H9 (cell line): ENCODE measurements around the gene INPP4A. TPM values are rescaled to one million over a fixed set of nuclear protein-coding genes. Genes with fewer than 3 reads are reported as not detected.

Experiments
- DNase-seq: peaks from one replicate; pipeline ENCODE4 v3.0.0-alpha.2; 2017
- H2AFZ ChIP-seq: one replicate; pipeline ENCODE4 v1.6.1; 2013; ENCODE audit warnings: mild to moderate bottlenecking, low read length, control low read depth, moderate library complexity
- H2AK5ac ChIP-seq: 2 replicates; pipeline ENCODE4 v1.6.1; 2013; ENCODE audit warnings: low read length, control low read depth, mixed read lengths; ENCODE audit not compliant: insufficient read length
- H2BK120ac ChIP-seq: one replicate; pipeline ENCODE4 v1.6.1; 2013; ENCODE audit warnings: low read depth, mild to moderate bottlenecking, low read length, control low read depth, inconsistent platforms; ENCODE audit not compliant: poor library complexity, severe bottlenecking
- H2BK12ac ChIP-seq: 2 replicates; pipeline ENCODE4 v1.6.1; 2013; ENCODE audit warnings: low read length, control low read depth, mixed read lengths, low read depth; ENCODE audit not compliant: insufficient read length
- H2BK15ac ChIP-seq: 2 replicates; pipeline ENCODE4 v1.6.1; 2013; ENCODE audit warnings: low read depth, low read length, control low read depth
- H2BK20ac ChIP-seq: one replicate; pipeline ENCODE4 v1.6.1; 2013; ENCODE audit warnings: low read depth, mild to moderate bottlenecking, low read length, control low read depth, inconsistent platforms; ENCODE audit not compliant: poor library complexity, severe bottlenecking
- H2BK5ac ChIP-seq: 2 replicates; pipeline ENCODE4 v1.6.1; 2013; ENCODE audit warnings: low read length, control low read depth, mixed read lengths; ENCODE audit not compliant: insufficient read length
- H3K14ac ChIP-seq: 2 replicates; pipeline ENCODE4 v1.6.1; 2013; ENCODE audit warnings: low read length, control low read depth; ENCODE audit not compliant: insufficient read depth
- H3K18ac ChIP-seq: 2 replicates; pipeline ENCODE4 v1.6.1; 2013; ENCODE audit warnings: low read depth, mild to moderate bottlenecking, mixed read lengths, low read length, control low read depth; ENCODE audit not compliant: insufficient read length
- H3K23ac ChIP-seq: 2 replicates; pipeline ENCODE4 v1.6.1; 2013; ENCODE audit warnings: low read length, control low read depth, mixed read lengths, low read depth; ENCODE audit not compliant: insufficient read length
- H3K23me2 ChIP-seq: 2 replicates; pipeline ENCODE4 v1.6.1; 2013; ENCODE audit warnings: low read depth, mild to moderate bottlenecking, mixed read lengths, low read length, control low read depth; ENCODE audit not compliant: insufficient read length, poor library complexity, severe bottlenecking
- H3K27ac ChIP-seq: 2 replicates; pipeline ENCODE4 v1.5.1; 2013; ENCODE audit warnings: low read length, control low read depth, mixed read lengths, low read depth; ENCODE audit not compliant: insufficient read length
- H3K27me3 ChIP-seq: 2 replicates; pipeline ENCODE4 v1.6.1; 2013; ENCODE audit warnings: low read length, control low read depth, inconsistent platforms; ENCODE audit not compliant: insufficient read depth
- H3K4ac ChIP-seq: 2 replicates; pipeline ENCODE4 v1.6.1; 2013; ENCODE audit warnings: low read depth, mild to moderate bottlenecking, control low read depth, inconsistent platforms, low read length, moderate library complexity
- H3K4me1 ChIP-seq: 2 replicates; pipeline ENCODE4 v1.6.1; 2013; ENCODE audit warnings: low read length, control low read depth, inconsistent platforms; ENCODE audit not compliant: insufficient read depth
- H3K4me2 ChIP-seq: 2 replicates; pipeline ENCODE4 v1.6.1; 2013; ENCODE audit warnings: low read length, control low read depth, mixed read lengths; ENCODE audit not compliant: insufficient read length, insufficient read depth
- H3K56ac ChIP-seq: 2 replicates; pipeline ENCODE4 v1.6.1; 2013; ENCODE audit warnings: low read depth, mild to moderate bottlenecking, mixed read lengths, low read length, control low read depth; ENCODE audit not compliant: insufficient read length
- H3K79me1 ChIP-seq: 2 replicates; pipeline ENCODE4 v1.6.1; 2013; ENCODE audit warnings: low read depth, mild to moderate bottlenecking, moderate library complexity, low read length, control low read depth, inconsistent platforms; ENCODE audit not compliant: insufficient read depth, poor library complexity, severe bottlenecking
- H3K79me2 ChIP-seq: 2 replicates; pipeline ENCODE4 v1.6.1; 2013; ENCODE audit warnings: low read length, control low read depth, inconsistent platforms; ENCODE audit not compliant: insufficient read depth
- H3K9ac ChIP-seq: 2 replicates; pipeline ENCODE4 v1.6.1; 2013; ENCODE audit warnings: low read length, control low read depth, mixed read lengths; ENCODE audit not compliant: insufficient read length; ENCODE audit errors: extremely low read depth
- H3K9me3 ChIP-seq: one replicate; pipeline ENCODE4 v1.6.1; 2013; ENCODE audit warnings: low read depth, low read length, inconsistent platforms; ENCODE audit not compliant: control insufficient read depth
- H3T11ph ChIP-seq: one replicate; pipeline ENCODE4 v1.6.1; 2013; ENCODE audit warnings: mild to moderate bottlenecking, low read length, control low read depth, inconsistent platforms
- H4K20me1 ChIP-seq: one replicate; pipeline ENCODE4 v1.6.1; 2013; ENCODE audit not compliant: control insufficient read depth, insufficient read length, insufficient read depth
- H4K5ac ChIP-seq: 2 replicates; pipeline ENCODE4 v1.6.1; 2013; ENCODE audit warnings: low read depth, mild to moderate bottlenecking, mixed read lengths, low read length, control low read depth; ENCODE audit not compliant: insufficient read length
- H4K8ac ChIP-seq: replicated peaks from 2 replicates; pipeline ENCODE4 v1.6.1; 2013; ENCODE audit warnings: low read length, control low read depth, mixed read lengths, low read depth; ENCODE audit not compliant: insufficient read length
- H4K91ac ChIP-seq: 2 replicates; pipeline ENCODE4 v1.6.1; 2013; ENCODE audit warnings: low read depth, mild to moderate bottlenecking, moderate library complexity, mixed read lengths, low read length, control low read depth; ENCODE audit not compliant: insufficient read length
- H3K27ac Mint-ChIP-seq, 3 experiments: 2 replicates in 2 of 3; 3 replicates in 1 of 3; pipeline ENCODE4 v1.8.0; 2020 to 2021; ENCODE audit warnings: mixed read lengths in 3 of 3, mild to moderate bottlenecking in 1 of 3, moderate library complexity in 1 of 3
- H3K27me3 Mint-ChIP-seq: 2 replicates; pipeline ENCODE4 v1.8.0; 2021; ENCODE audit warnings: low read depth, mild to moderate bottlenecking, moderate library complexity, mixed read lengths
- H3K36me3 Mint-ChIP-seq, 3 experiments: 2 replicates in 2 of 3; 3 replicates in 1 of 3; pipeline ENCODE4 v1.8.0; 2020 to 2021; ENCODE audit warnings: low read depth in 3 of 3, mixed read lengths in 3 of 3; ENCODE audit not compliant: insufficient read depth in 1 of 3
- H3K4me1 Mint-ChIP-seq, 2 experiments: 2 replicates each; pipeline ENCODE4 v1.8.0; 2020; ENCODE audit warnings: mixed read lengths in 2 of 2
- H3K4me3 Mint-ChIP-seq, 2 experiments: 2 replicates in 1 of 2; 3 replicates in 1 of 2; pipeline ENCODE4 v1.8.0; 2020 to 2021; ENCODE audit warnings: mild to moderate bottlenecking in 2 of 2, mixed read lengths in 2 of 2, moderate library complexity in 1 of 2
- H3K9me3 Mint-ChIP-seq, 2 experiments: 2 replicates in 1 of 2; 3 replicates in 1 of 2; pipeline ENCODE4 v1.8.0; 2020; ENCODE audit warnings: mild to moderate bottlenecking in 2 of 2, mixed read lengths in 2 of 2, moderate library complexity in 1 of 2
- CTCF ChIP-seq: fragments of 200-600 bp; sonication (generic); conservative IDR thresholded peaks from 3 replicates; pipeline ENCODE4 v1.8.0; 2021; ENCODE audit warnings: antibody characterized with exemption, mild to moderate bottlenecking
- WGBS: extraction: QIAGEN DNeasy Blood & Tissue Kit; methylation state at CpG from one replicate; pipeline ENCODE4 v1.1.7; 2013; ENCODE audit warnings: missing lambda C conversion rate, low lambda C conversion rate, mixed read lengths; ENCODE audit not compliant: insufficient read length; ENCODE audit errors: extremely low coverage; 5-methylcytosine and 5-hydroxymethylcytosine counted together
- total RNA-seq: library from RNA; stranded (reverse); gene quantifications from 2 replicates; pipeline ENCODE4 v1.2.1, GENCODE V29; 2021

The INPP4A gene
- total RNA-seq, 1 experiment from 2014 or later = 55.2 TPM

GRCh38 chr2:98634406-98635092, 189.9 kb downstream of the INPP4A start:
- Histone ChIP-seq H2BK120ac (no peak overlapping the region), H3K56ac (no peak overlapping the region), H3K23me2 (no peaks in the 10 kb centered on the region), H2BK5ac (no peak overlapping the region), H4K5ac (no peak overlapping the region), H3T11ph (no peak overlapping the region), H4K20me1 (no peaks in the 10 kb centered on the region), H3K9me3 (no peaks in the 10 kb centered on the region), H2BK15ac (no peak overlapping the region), H2BK12ac (no peak overlapping the region), H3K79me1 (no peaks in the 10 kb centered on the region), H4K8ac (no peak overlapping the region), H2BK20ac (no peak overlapping the region), H3K4ac (no peak overlapping the region), H3K27me3 (no peaks in the 10 kb centered on the region), H3K14ac (no peak overlapping the region), H3K4me2 (no peak overlapping the region), H3K4me1 (no peaks in the 10 kb centered on the region; the same call in 1 of the 2 replicates), H3K23ac (no peak overlapping the region), H3K27ac (no peak overlapping the region), H2AK5ac (no peak overlapping the region), H3K18ac (no peak overlapping the region), H2AFZ (no peak overlapping the region), H4K91ac (no peak overlapping the region), H3K79me2 (no peaks in the 10 kb centered on the region), H3K9ac (no peak overlapping the region)
- H3K4me3 Mint-ChIP-seq = no peak overlapping the region
- peak; percentile 79 for TF ChIP-seq CTCF
- H3K27me3 Mint-ChIP-seq = no peaks in the 10 kb centered on the region; the same call in none of the 2 replicates
- peak; percentile 78 for DNase-seq
- WGBS = no CpG with 5 or more reads among the region's 9 CpGs
- H3K27ac Mint-ChIP-seq = peak overlapping the region; percentile 5 to 34 (median 7); a peak in 3 of 7 replicates
- no peaks in the 10 kb centered on the region for H3K36me3 Mint-ChIP-seq
- no peaks in the 10 kb centered on the region for H3K9me3 Mint-ChIP-seq
- H3K4me1 Mint-ChIP-seq = peaks cover 11% of the 10 kb centered on the region in 2 experiments
